Esophagus squamous epithelium (tissue), 5 donors: Measurements from ENCODE around the gene TSC2. TPM values are rescaled to one million over a fixed set of nuclear protein-coding genes. Genes with fewer than 3 reads are reported as not detected.

Experiments
- DNase-seq: peaks from one replicate; lab custom pipeline; 2025; lab: John Stamatoyannopoulos, UW
- H3K27ac ChIP-seq, 4 donors: fragments of 200-600 bp; sonication (generic); one replicate each; pipeline ENCODE4 v1.5.1; 2016 to 2019; ENCODE audit warnings: mild to moderate bottlenecking in 1 of 4
- H3K27me3 ChIP-seq, 4 donors: fragments of 200-600 bp; sonication (generic); 1 replicate in 3 of 4; 2 replicates in 1 of 4; pipeline versions ENCODE4 v1.5.1 to v1.6.0; 2017 to 2021; ENCODE audit warnings: antibody characterized with exemption in 1 of 4
- H3K36me3 ChIP-seq, 3 donors: fragments of 200-600 bp; sonication (generic); one replicate each; pipeline ENCODE4 v1.5.1; 2016 to 2019
- H3K4me1 ChIP-seq, 3 donors: fragments of 200-600 bp; sonication (generic); one replicate each; pipeline ENCODE4 v1.5.1; 2017 to 2019
- H3K4me3 ChIP-seq, 4 donors: fragments of 200-600 bp; sonication (generic); 1 replicate in 3 of 4; 2 replicates in 1 of 4; pipeline ENCODE4 v1.5.1; 2016 to 2019; ENCODE audit warnings: mild to moderate bottlenecking in 2 of 4, moderate library complexity in 1 of 4
- H3K9me3 ChIP-seq, 3 donors: fragments of 200-600 bp; sonication (generic); one replicate each; pipeline ENCODE4 v1.5.1; 2016 to 2019
- POLR2A ChIP-seq, 4 donors: fragments of 450-650 bp; IDR thresholded peaks; one replicate each; pipeline ENCODE4 v1.6.1; 2017; ENCODE audit warnings: antibody characterized with exemption in 4 of 4, mild to moderate bottlenecking in 4 of 4, moderate library complexity in 3 of 4
- WGBS, 2 donors: methylation state at CpG; one replicate each; pipeline ENCODE4 v1.1.5; 2018; 5-methylcytosine and 5-hydroxymethylcytosine counted together
- intact Hi-C: fragments of 100-400 bp; cut with DNase I; formaldehyde crosslinking; loops from one replicate; pipeline ENCODE4 v1.15.0; 2022
- total RNA-seq, 4 donors: library from RNA; depleted of rRNA; stranded (reverse); fragments of >200 nt; gene quantifications; one replicate each; pipeline ENCODE4 v1.1.0, GENCODE V29; 2016
- TF ChIP-seq, protein P1 (sequence below), 6 experiments: fragments of 450-650 bp in 4 of 6; fragments of 200-600 bp in 2 of 6; sonication (generic) in 2 of 6; IDR thresholded peaks; one replicate each; pipeline ENCODE4 v1.5.1; 2016 to 2019; ENCODE audit warnings: antibody characterized with exemption in 6 of 6, mild to moderate bottlenecking in 4 of 6, moderate library complexity in 4 of 6
- donor health status: DM: yes; HTN: yes; CAD: no.

TSC2 gene
- total RNA-seq, 4 donors from 2014 or later, result 22.8 to 79.7 (median 41.2) TPM

GRCh38 chr16:2072926-2073325, 25.1 kb downstream of the TSC2 start:
- no peak overlapping the region for H3K27ac ChIP-seq
- H3K36me3 ChIP-seq, result peaks cover 27 to 100% (median 33%) of the 10 kb centered on the region in 3 donors
- no peaks in the 10 kb centered on the region for H3K9me3 ChIP-seq
- 69 to 100% methylated on average over 2 to 6 of the region's 8 CpGs for WGBS, 2 donors
- no peaks in the 10 kb centered on the region for H3K4me1 ChIP-seq
- DNase-seq, result no peak
- H3K27me3 ChIP-seq, result no peaks in the 10 kb centered on the region
- no peak for TF ChIP-seq POLR2A (IDR thresholded peaks at IDR 0.05)
- TF ChIP-seq, protein P1, sequence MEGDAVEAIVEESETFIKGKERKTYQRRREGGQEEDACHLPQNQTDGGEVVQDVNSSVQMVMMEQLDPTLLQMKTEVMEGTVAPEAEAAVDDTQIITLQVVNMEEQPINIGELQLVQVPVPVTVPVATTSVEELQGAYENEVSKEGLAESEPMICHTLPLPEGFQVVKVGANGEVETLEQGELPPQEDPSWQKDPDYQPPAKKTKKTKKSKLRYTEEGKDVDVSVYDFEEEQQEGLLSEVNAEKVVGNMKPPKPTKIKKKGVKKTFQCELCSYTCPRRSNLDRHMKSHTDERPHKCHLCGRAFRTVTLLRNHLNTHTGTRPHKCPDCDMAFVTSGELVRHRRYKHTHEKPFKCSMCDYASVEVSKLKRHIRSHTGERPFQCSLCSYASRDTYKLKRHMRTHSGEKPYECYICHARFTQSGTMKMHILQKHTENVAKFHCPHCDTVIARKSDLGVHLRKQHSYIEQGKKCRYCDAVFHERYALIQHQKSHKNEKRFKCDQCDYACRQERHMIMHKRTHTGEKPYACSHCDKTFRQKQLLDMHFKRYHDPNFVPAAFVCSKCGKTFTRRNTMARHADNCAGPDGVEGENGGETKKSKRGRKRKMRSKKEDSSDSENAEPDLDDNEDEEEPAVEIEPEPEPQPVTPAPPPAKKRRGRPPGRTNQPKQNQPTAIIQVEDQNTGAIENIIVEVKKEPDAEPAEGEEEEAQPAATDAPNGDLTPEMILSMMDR (IDR thresholded peaks at IDR 0.05), result no peak
- no peak overlapping the region for H3K4me3 ChIP-seq
- intact Hi-C loops, result no loop called here

GRCh38 chr16:2074071-2074470, 26.3 kb downstream of the TSC2 start:
- H3K4me3 ChIP-seq, result no peak overlapping the region
- no peak for DNase-seq
- H3K9me3 ChIP-seq, result no peaks in the 10 kb centered on the region
- H3K27ac ChIP-seq, result no peak overlapping the region
- no peak for TF ChIP-seq POLR2A (IDR thresholded peaks at IDR 0.05)
- TF ChIP-seq, protein P1 (IDR thresholded peaks at IDR 0.05), result no peak
- WGBS, 2 donors, result 87 to 92% methylated on average over 4 to 9 of the region's 20 CpGs
- no peaks in the 10 kb centered on the region for H3K4me1 ChIP-seq
- intact Hi-C loops, result no loop called here
- peaks cover 33 to 100% (median 33%) of the 10 kb centered on the region in 3 donors for H3K36me3 ChIP-seq
- H3K27me3 ChIP-seq, result no peaks in the 10 kb centered on the region

GRCh38 chr16:2075631-2076030, 27.8 kb downstream of the TSC2 start:
- WGBS, 2 donors, result 91 to 97% methylated on average over 12 to 20 of the region's 24 CpGs
- TF ChIP-seq POLR2A (IDR thresholded peaks at IDR 0.05), result no peak
- TF ChIP-seq, protein P1 (IDR thresholded peaks at IDR 0.05), result no peak
- H3K4me1 ChIP-seq, result no peaks in the 10 kb centered on the region
- no peak overlapping the region for H3K27ac ChIP-seq
- H3K27me3 ChIP-seq, result no peaks in the 10 kb centered on the region
- intact Hi-C loops, result no loop called here
- no peak for DNase-seq
- H3K36me3 ChIP-seq, result peaks cover 33 to 100% (median 45%) of the 10 kb centered on the region in 3 donors
- H3K9me3 ChIP-seq, result no peaks in the 10 kb centered on the region
- no peak overlapping the region for H3K4me3 ChIP-seq

DNA sequence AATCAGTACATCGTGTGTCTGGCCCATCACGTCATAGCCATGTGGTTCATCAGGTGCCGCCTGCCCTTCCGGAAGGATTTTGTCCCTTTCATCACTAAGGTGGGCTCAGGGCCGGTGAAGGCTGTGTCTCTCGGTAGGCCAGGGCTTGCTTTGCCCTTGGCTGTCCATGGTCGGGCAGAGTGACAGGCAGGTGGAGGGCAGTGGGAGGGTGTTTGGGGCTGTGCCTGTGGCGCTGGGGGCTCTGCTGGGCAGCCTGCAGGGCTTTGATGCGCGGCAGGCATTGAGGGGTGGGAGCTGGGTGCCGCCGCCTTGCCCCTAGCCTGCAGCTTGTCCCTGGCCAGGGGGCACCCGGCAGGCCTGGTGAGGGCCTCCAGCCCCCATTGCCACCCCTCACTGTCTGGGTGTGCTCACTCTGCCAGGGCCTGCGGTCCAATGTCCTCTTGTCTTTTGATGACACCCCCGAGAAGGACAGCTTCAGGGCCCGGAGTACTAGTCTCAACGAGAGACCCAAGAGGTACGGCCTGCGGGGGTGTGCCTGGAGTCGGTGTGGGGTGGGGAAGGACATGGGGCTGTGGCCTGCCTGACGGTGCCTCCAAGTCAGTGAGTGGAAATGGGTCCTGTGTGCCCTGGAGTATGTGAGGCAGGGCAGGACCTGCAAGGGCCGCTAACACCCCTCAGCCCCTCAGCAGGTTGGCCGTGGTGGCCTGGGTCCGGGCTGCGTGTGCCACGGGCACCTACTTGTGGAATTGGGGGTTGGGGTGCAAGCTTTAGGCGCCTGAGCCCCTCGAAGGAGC, 28.5 kb downstream of the TSC2 start:
- Histone ChIP-seq H3K36me3 (peaks cover 37 to 100% (median 45%) of the 10 kb centered on the region in 3 donors), H3K4me3 (no peak overlapping the region), H3K4me1 (peaks cover 0 to 2% (median 0%) of the 10 kb centered on the region in 3 donors), H3K27ac (no peak overlapping the region), H3K27me3 (no peaks in the 10 kb centered on the region), H3K9me3 (no peaks in the 10 kb centered on the region)
- DNase-seq, result no peak
- intact Hi-C loops, result no loop called here
- TF ChIP-seq POLR2A (IDR thresholded peaks at IDR 0.05), result no peak
- WGBS, 2 donors, result 86 to 100% methylated on average over 1 to 12 of the region's 28 CpGs

GRCh38 chr16:2077016-2077415, 29.2 kb downstream of the TSC2 start:
- no peak for DNase-seq
- Histone ChIP-seq H3K4me3 (no peak overlapping the region), H3K36me3 (peaks cover 37 to 100% (median 45%) of the 10 kb centered on the region in 3 donors), H3K4me1 (peaks cover 4 to 10% (median 6%) of the 10 kb centered on the region in 3 donors), H3K27ac (no peak overlapping the region), H3K27me3 (no peaks in the 10 kb centered on the region), H3K9me3 (no peaks in the 10 kb centered on the region)
- TF ChIP-seq, protein P1 (IDR thresholded peaks at IDR 0.05), result no peak
- no peak for TF ChIP-seq POLR2A (IDR thresholded peaks at IDR 0.05)
- WGBS, 2 donors, result 90 to 92% methylated on average over 12 to 17 of the region's 17 CpGs
- intact Hi-C loops, result no loop called here
